ENCODE data around the gene OR2Y1. TPM values are rescaled to one million over a fixed set of nuclear protein-coding genes. Genes with fewer than 3 reads are reported as not detected.
"Not testable (repeated sequence)": the region's sequence is repeated elsewhere in the genome, so short reads cannot be mapped to it uniquely, and the experiment has no call there.

The OR2Y1 gene
- total RNA-seq, 1 experiment from 2014 or later: not detected

GRCh38 chr5:180703912-180704311 lies 35.9 kb downstream of the OR2Y1 start:
- Histone ChIP-seq H3K9me3 (replicated peaks) (no peaks in the 10 kb centered on the region), H3K4me3 (no peak overlapping the region), H3K27ac (no peak overlapping the region), H3K36me3 (no peaks in the 10 kb centered on the region), H3K4me1 (no peaks in the 10 kb centered on the region), H3K27me3 (peaks cover 4% of the 10 kb centered on the region; the same call in 1 of the 2 replicates)
- DNase-seq: no peak

- not testable (repeated sequence) for H3K27me3 ChIP-seq; H3K36me3 ChIP-seq; H3K4me1 ChIP-seq; DNase-seq; H3K9me3 ChIP-seq (replicated peaks); H3K4me3 ChIP-seq; H3K27ac ChIP-seq
Measured at GRCh38 chr5:180703371-180703770, 36.5 kb downstream of the OR2Y1 start.

GRCh38 chr5:180700440-180700839 lies 39.4 kb downstream of the OR2Y1 start:
- not testable (repeated sequence) for H3K27me3 ChIP-seq; H3K9me3 ChIP-seq (replicated peaks); H3K36me3 ChIP-seq; H3K4me3 ChIP-seq; H3K27ac ChIP-seq; DNase-seq; H3K4me1 ChIP-seq

DNA sequence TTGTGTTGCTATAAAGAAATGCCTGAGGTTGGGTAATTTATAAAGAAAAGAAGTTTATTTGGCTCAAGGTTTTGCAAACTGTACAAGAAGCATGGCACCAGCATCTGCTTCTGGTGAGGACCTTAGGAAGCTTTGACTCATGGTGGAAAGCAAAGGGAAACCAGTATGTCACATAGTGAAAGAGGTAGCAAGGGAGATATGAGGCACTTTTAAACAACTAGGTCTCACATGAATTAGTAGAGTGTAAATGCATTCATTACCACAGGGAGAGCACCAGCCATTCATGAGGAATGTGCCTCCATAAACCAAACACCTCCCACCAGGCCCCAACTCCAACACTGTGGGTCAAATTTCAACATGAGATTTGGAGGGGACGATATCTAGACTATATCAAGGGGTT lies 40.8 kb downstream of the OR2Y1 start:
- Histone ChIP-seq H3K4me3 (no peak overlapping the region), H3K4me1 (no peaks in the 10 kb centered on the region), H3K27me3 (peaks cover 7% of the 10 kb centered on the region; the same call in 1 of the 2 replicates), H3K27ac (no peak overlapping the region), H3K9me3 (replicated peaks) (no peaks in the 10 kb centered on the region; the same call in 1 of the 2 replicates), H3K36me3 (no peaks in the 10 kb centered on the region)
- no peak for DNase-seq

GRCh38 chr5:180696116-180696515 lies 43.7 kb downstream of the OR2Y1 start:
- Histone ChIP-seq H3K9me3 (replicated peaks) (no peaks in the 10 kb centered on the region; the same call in 1 of the 2 replicates), H3K27me3 (peaks cover 10% of the 10 kb centered on the region; the same call in 1 of the 2 replicates), H3K4me3 (no peak overlapping the region), H3K4me1 (no peaks in the 10 kb centered on the region), H3K36me3 (no peaks in the 10 kb centered on the region), H3K27ac (no peak overlapping the region)
- DNase-seq: no peak

GRCh38 chr5:180692429-180692828 lies 47.4 kb downstream of the OR2Y1 start:
- peaks cover 10% of the 10 kb centered on the region; the same call in 1 of the 2 replicates for H3K27me3 ChIP-seq
- DNase-seq: no peak
- H3K4me3 ChIP-seq: no peak overlapping the region
- no peaks in the 10 kb centered on the region for H3K4me1 ChIP-seq
- H3K36me3 ChIP-seq: no peaks in the 10 kb centered on the region
- no peaks in the 10 kb centered on the region; the same call in 1 of the 2 replicates for H3K9me3 ChIP-seq (replicated peaks)
- no peak overlapping the region for H3K27ac ChIP-seq

- DNase-seq: no peak
- Histone ChIP-seq H3K27ac (no peak overlapping the region), H3K36me3 (no peaks in the 10 kb centered on the region), H3K9me3 (replicated peaks) (no peaks in the 10 kb centered on the region; the same call in 1 of the 2 replicates), H3K27me3 (peaks cover 10% of the 10 kb centered on the region; the same call in 1 of the 2 replicates), H3K4me3 (no peak overlapping the region), H3K4me1 (no peaks in the 10 kb centered on the region)
Measured at GRCh38 chr5:180691046-180691445, 48.8 kb downstream of the OR2Y1 start.

- H3K27me3 ChIP-seq: peaks cover 10% of the 10 kb centered on the region; the same call in 1 of the 2 replicates
- H3K36me3 ChIP-seq: no peaks in the 10 kb centered on the region
- no peaks in the 10 kb centered on the region; the same call in 1 of the 2 replicates for H3K9me3 ChIP-seq (replicated peaks)
- no peaks in the 10 kb centered on the region for H3K4me1 ChIP-seq
- DNase-seq: no peak
- no peak overlapping the region for H3K4me3 ChIP-seq
- no peak overlapping the region for H3K27ac ChIP-seq
Measured at GRCh38 chr5:180690562-180690961, 49.3 kb downstream of the OR2Y1 start.

GRCh38 chr5:180689775-180690174 lies 50.1 kb downstream of the OR2Y1 start:
- no peaks in the 10 kb centered on the region for H3K4me1 ChIP-seq
- no peak overlapping the region for H3K4me3 ChIP-seq
- H3K27ac ChIP-seq: no peak overlapping the region
- peaks cover 10% of the 10 kb centered on the region; the same call in 1 of the 2 replicates for H3K27me3 ChIP-seq
- no peaks in the 10 kb centered on the region for H3K9me3 ChIP-seq (replicated peaks)
- no peaks in the 10 kb centered on the region for H3K36me3 ChIP-seq
- no peak for DNase-seq

Other genes starting within 250 kb of the OR2Y1 start
- gene CNOT6, start 245.7 kb downstream of the OR2Y1 start, total RNA-seq (2014; rRNA removed; shearing (Covaris generic)): 26.1 and 28.2 TPM in 2 replicates
- not detected in 2 replicates for gene SCGB3A1, start 148.6 kb downstream of the OR2Y1 start, total RNA-seq (2014; rRNA removed; shearing (Covaris generic))
- 0.08 TPM in 1 of 2 replicates, not detected in the other for gene FLT4, start 90.5 kb downstream of the OR2Y1 start, total RNA-seq (2014; rRNA removed; shearing (Covaris generic))
- 85.6 and 88.5 TPM in 2 replicates for gene MGAT1, start 62.7 kb upstream of the OR2Y1 start, total RNA-seq (2014; rRNA removed; shearing (Covaris generic))
- 31.5 and 43.1 TPM in 2 replicates for gene ZFP62, start 121.2 kb upstream of the OR2Y1 start, total RNA-seq (2014; rRNA removed; shearing (Covaris generic))
- gene BTNL8, start 159.1 kb upstream of the OR2Y1 start, total RNA-seq (2014; rRNA removed; shearing (Covaris generic)): not detected in 2 replicates
- not detected in 2 replicates for gene BTNL3, start 248.8 kb upstream of the OR2Y1 start, total RNA-seq (2014; rRNA removed; shearing (Covaris generic))